MCF 10A (cell line): ENCODE measurements around the gene OPCML. TPM values are rescaled to one million over a fixed set of nuclear protein-coding genes. Genes with fewer than 3 reads are reported as not detected.
A peak's percentile ranks its signal among the peaks of the same experiment; 100 is the strongest.

Experiments
- BruUV-seq: library from RNA; stranded (reverse); fragments of 400-500 nt; replicated peaks from 2 replicates; lab custom pipeline; 2021; lab: Mats Ljungman, UMichigan
- CTCF ChIA-PET: fragments of 300-600 bp; sonication (Branson Sonifier 250); formaldehyde crosslinking; extraction: SDS; loops from one replicate; lab custom pipeline; 2021; ENCODE audit warnings: antibody characterized with exemption, inconsistent platforms; lab: Yijun Ruan, JAX
- POLR2A ChIA-PET: fragments of 300-600, 350-650 bp; sonication (Branson Sonifier 250); formaldehyde crosslinking; extraction: SDS; loops from one replicate; lab custom pipeline; 2020; ENCODE audit warnings: antibody characterized with exemption, inconsistent platforms; lab: Yijun Ruan, JAX
- DNase-seq: peaks from one replicate; pipeline ENCODE4 v3.0.0-alpha.2; 2018; ENCODE audit not compliant: unreplicated experiment
- H3K27ac Mint-ChIP-seq: one replicate; pipeline ENCODE4 v1.8.0; 2022; ENCODE audit warnings: mild to moderate bottlenecking, low read depth, mixed read lengths; ENCODE audit not compliant: unreplicated experiment
- H3K27me3 Mint-ChIP-seq: one replicate; pipeline ENCODE4 v1.8.0; 2022; ENCODE audit warnings: mixed read lengths; ENCODE audit not compliant: insufficient read depth, unreplicated experiment
- H3K36me3 Mint-ChIP-seq: one replicate; pipeline ENCODE4 v1.8.0; 2022; ENCODE audit warnings: mild to moderate bottlenecking, moderate library complexity, mixed read lengths; ENCODE audit not compliant: insufficient read depth, unreplicated experiment
- H3K4me1 Mint-ChIP-seq: one replicate; pipeline ENCODE4 v1.8.0; 2022; ENCODE audit warnings: mixed read lengths; ENCODE audit not compliant: insufficient read depth, unreplicated experiment
- H3K4me3 Mint-ChIP-seq: one replicate; pipeline ENCODE4 v1.8.0; 2022; ENCODE audit warnings: mild to moderate bottlenecking, moderate library complexity, mixed read lengths; ENCODE audit not compliant: unreplicated experiment
- H3K9me3 Mint-ChIP-seq: one replicate; pipeline ENCODE4 v1.8.0; 2022; ENCODE audit warnings: mixed read lengths; ENCODE audit not compliant: unreplicated experiment
- intact Hi-C: fragments of 100-400 bp; cut with micrococcal nuclease; formaldehyde crosslinking; loops from 2 replicates; pipeline ENCODE4 v1.14.1; 2022
- total RNA-seq: library from RNA; stranded (reverse); gene quantifications from 2 replicates; pipeline ENCODE4 v1.2.3, GENCODE V29; 2022
- TF ChIP-seq, protein P1 (sequence below): fragments of 200-600 bp; IDR thresholded peaks from one replicate; pipeline ENCODE4 v1.8.0; 2022; ENCODE audit warnings: antibody characterized with exemption, mild to moderate bottlenecking; ENCODE audit not compliant: unreplicated experiment

OPCML gene
- total RNA-seq, 1 experiment from 2014 or later, result not detected

DNA sequence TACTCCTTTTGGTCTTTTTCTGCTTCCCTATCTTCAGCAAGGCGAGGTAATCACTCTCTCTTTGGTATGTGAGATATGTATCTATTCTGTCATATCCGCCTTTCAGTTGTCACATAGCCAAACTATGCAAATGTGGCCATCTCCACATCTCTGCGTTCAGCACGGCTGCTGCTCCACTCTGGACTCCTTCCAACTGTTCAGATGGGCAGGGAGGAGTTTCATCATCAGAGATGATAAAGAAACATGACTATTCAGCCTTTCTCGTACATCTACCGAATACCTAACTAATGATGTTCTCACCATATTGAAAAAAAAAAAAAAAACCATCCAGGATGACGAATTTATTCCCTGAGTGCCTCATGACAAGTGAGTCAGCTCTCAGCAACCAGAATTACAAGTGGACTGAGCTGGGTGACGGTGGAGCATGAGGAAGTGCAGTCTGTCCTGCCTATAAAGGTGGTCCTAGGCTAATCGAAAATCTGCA lies 899.6 kb downstream of the OPCML start:
- H3K27me3 Mint-ChIP-seq, result no peaks in the 10 kb centered on the region
- peak; percentile 84 for DNase-seq
- peaks cover 21% of the 10 kb centered on the region for H3K9me3 Mint-ChIP-seq
- POLR2A ChIA-PET, result interaction anchor here (0.8 kb wide), 1 partner anchor 9 kb away, joined by 3 read pairs; no protein-coding TSS in a partner anchor
- H3K27ac Mint-ChIP-seq, result peak overlapping the region; percentile 20
- no TSS peak for BruUV-seq
- H3K36me3 Mint-ChIP-seq, result no peaks in the 10 kb centered on the region
- H3K4me3 Mint-ChIP-seq, result no peak overlapping the region
- intact Hi-C loops, result no loop called here
- CTCF ChIA-PET, result no interaction called here
- peaks cover 6% of the 10 kb centered on the region for H3K4me1 Mint-ChIP-seq
- TF ChIP-seq, protein P1, sequence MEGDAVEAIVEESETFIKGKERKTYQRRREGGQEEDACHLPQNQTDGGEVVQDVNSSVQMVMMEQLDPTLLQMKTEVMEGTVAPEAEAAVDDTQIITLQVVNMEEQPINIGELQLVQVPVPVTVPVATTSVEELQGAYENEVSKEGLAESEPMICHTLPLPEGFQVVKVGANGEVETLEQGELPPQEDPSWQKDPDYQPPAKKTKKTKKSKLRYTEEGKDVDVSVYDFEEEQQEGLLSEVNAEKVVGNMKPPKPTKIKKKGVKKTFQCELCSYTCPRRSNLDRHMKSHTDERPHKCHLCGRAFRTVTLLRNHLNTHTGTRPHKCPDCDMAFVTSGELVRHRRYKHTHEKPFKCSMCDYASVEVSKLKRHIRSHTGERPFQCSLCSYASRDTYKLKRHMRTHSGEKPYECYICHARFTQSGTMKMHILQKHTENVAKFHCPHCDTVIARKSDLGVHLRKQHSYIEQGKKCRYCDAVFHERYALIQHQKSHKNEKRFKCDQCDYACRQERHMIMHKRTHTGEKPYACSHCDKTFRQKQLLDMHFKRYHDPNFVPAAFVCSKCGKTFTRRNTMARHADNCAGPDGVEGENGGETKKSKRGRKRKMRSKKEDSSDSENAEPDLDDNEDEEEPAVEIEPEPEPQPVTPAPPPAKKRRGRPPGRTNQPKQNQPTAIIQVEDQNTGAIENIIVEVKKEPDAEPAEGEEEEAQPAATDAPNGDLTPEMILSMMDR, result no peak

DNA sequence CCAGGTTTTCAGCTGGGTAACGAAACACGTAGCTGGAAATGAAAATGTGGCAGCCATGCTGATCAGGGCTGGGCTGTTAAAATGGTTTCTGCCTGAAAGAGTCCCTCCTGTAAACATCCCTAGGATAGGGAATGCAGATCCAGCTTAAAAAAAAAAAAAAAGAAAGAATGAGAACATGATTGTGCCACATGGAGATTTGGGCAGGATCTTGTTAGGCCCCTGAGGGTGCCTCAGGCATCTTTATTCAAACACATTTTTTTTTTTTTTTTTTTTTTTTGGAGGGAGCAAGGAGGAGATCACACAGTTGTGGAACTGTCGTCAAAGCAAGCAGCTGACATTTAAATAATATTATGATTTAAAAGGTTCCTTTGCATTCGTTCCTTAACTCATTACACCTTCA lies 900.3 kb downstream of the OPCML start:
- ChIA-PET CTCF (no interaction called here), POLR2A (no interaction called here)
- peaks cover 6% of the 10 kb centered on the region for H3K4me1 Mint-ChIP-seq
- no peaks in the 10 kb centered on the region for H3K36me3 Mint-ChIP-seq
- H3K4me3 Mint-ChIP-seq, result no peak overlapping the region
- no TSS peak for BruUV-seq
- H3K9me3 Mint-ChIP-seq, result peaks cover 20% of the 10 kb centered on the region
- intact Hi-C loops, result no loop called here
- no peak for DNase-seq
- no peak overlapping the region for H3K27ac Mint-ChIP-seq
- TF ChIP-seq, protein P1, result no peak
- no peaks in the 10 kb centered on the region for H3K27me3 Mint-ChIP-seq

DNA sequence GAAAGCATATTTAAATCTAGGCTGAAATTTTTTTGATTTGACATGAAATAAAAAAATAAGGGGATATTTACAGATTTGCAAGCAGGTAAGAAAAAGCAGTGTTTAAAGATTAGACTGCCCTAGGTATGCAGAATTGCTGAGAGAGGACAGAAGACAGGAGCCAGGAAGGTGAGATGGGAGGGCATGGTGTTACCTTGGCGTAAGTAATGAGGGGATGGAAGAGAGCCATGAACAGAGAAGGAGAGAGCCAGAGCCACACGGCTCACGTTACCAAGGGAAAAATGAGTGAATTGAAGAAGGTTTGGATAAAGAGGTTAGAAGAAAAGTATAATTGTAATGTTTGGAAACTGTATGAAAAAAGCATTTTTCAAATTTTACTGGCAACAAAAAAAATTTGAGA lies 904.3 kb downstream of the OPCML start:
- intact Hi-C loops, result no loop called here
- no TSS peak for BruUV-seq
- no peak for DNase-seq
- Mint-ChIP-seq H3K4me3 (no peak overlapping the region), H3K27ac (no peak overlapping the region), H3K27me3 (no peaks in the 10 kb centered on the region), H3K4me1 (peaks cover 6% of the 10 kb centered on the region), H3K36me3 (no peaks in the 10 kb centered on the region), H3K9me3 (peaks cover 24% of the 10 kb centered on the region)
- ChIA-PET CTCF (interaction anchor here (0.6 kb wide), 1 partner anchor 18 kb away, joined by 3 read pairs; no protein-coding TSS in a partner anchor), POLR2A (no interaction called here)
- TF ChIP-seq, protein P1, result no peak

- Mint-ChIP-seq H3K4me1 (no peaks in the 10 kb centered on the region), H3K27me3 (no peaks in the 10 kb centered on the region), H3K27ac (no peak overlapping the region), H3K36me3 (no peaks in the 10 kb centered on the region), H3K4me3 (no peak overlapping the region), H3K9me3 (peaks cover 35% of the 10 kb centered on the region)
- no TSS peak for BruUV-seq
- no peak for DNase-seq
- intact Hi-C loops, result no loop called here
- POLR2A ChIA-PET, result no interaction called here
- CTCF ChIA-PET, result no interaction called here
- TF ChIP-seq, protein P1, result no peak
These were observed 905.9 kb downstream of the OPCML start for GRCh38 chr11:132626446-132626845.
